ENCODE results near the gene SOX13. TPM values are rescaled to one million over a fixed set of nuclear protein-coding genes. Genes with fewer than 3 reads are reported as not detected.

SOX13 gene
- total and polyA plus RNA-seq, 9 of the 15 experiments (the other 6 are each of a cell fraction or from before 2014, with no cell fraction given), result 0.03 to 0.35 (median 0.06) TPM; not detected in 5

- TF ChIP-seq REST (IDR thresholded peaks at IDR 0.05; ENCODE audit: borderline replicate concordance) (no peak), REST (CRISPR knock-in tag; IDR thresholded peaks at IDR 0.05; ENCODE audit: low read depth) (no peak), E2F8 (IDR thresholded peaks at IDR 0.05; ENCODE audit: low read depth, partially characterized antibody) (no peak)
These were observed 33.9 kb downstream of the SOX13 start (continued) for GRCh38 chr1:204106825-204107224.
